Right atrium auricular region (tissue), 2 donors: ENCODE results near the gene SHC2. TPM values are rescaled to one million over a fixed set of nuclear protein-coding genes. Genes with fewer than 3 reads are reported as not detected.

Experiments
- DNase-seq: peaks from one replicate; pipeline ENCODE4 v3.0.0-alpha.2; 2019; ENCODE audit warnings: low spot score
- H3K27ac ChIP-seq, 2 donors: fragments of 200-600 bp; sonication (generic); 1 replicate in 1 of 2; 2 replicates in 1 of 2; pipeline ENCODE4 v1.5.1; 2016 to 2019
- H3K27me3 ChIP-seq, 2 donors: fragments of 200-600 bp; sonication (generic); one replicate each; pipeline versions ENCODE4 v1.5.1 to v1.6.0; 2017 to 2019
- H3K36me3 ChIP-seq: fragments of 200-600 bp; sonication (generic); one replicate; pipeline ENCODE4 v1.5.1; 2016
- H3K4me1 ChIP-seq, 2 donors: fragments of 200-600 bp; sonication (generic); one replicate each; pipeline versions ENCODE4 v1.5.1 to v1.6.0; 2017 to 2019
- H3K4me3 ChIP-seq, 2 donors: fragments of 200-600 bp; sonication (generic); 1 replicate in 1 of 2; 2 replicates in 1 of 2; pipeline ENCODE4 v1.5.1; 2017 to 2019; ENCODE audit warnings: mild to moderate bottlenecking in 1 of 2, moderate library complexity in 1 of 2
- H3K9me3 ChIP-seq, 2 donors: fragments of 200-600 bp; sonication (generic); one replicate each; pipeline ENCODE4 v1.5.1; 2019
- total RNA-seq, 2 donors: library from RNA; depleted of rRNA; stranded (reverse); fragments of >200 nt; gene quantifications; one replicate each; pipeline ENCODE4 v1.1.0, GENCODE V29; 2016
- TF ChIP-seq, protein P1 (sequence below), 2 donors: fragments of 200-600 bp; sonication (generic); IDR thresholded peaks; one replicate each; pipeline ENCODE4 v1.5.1; 2019; ENCODE audit warnings: antibody characterized with exemption in 2 of 2

Gene SHC2
- total RNA-seq, 2 donors from 2014 or later = 9.6 to 26.8 TPM

DNA sequence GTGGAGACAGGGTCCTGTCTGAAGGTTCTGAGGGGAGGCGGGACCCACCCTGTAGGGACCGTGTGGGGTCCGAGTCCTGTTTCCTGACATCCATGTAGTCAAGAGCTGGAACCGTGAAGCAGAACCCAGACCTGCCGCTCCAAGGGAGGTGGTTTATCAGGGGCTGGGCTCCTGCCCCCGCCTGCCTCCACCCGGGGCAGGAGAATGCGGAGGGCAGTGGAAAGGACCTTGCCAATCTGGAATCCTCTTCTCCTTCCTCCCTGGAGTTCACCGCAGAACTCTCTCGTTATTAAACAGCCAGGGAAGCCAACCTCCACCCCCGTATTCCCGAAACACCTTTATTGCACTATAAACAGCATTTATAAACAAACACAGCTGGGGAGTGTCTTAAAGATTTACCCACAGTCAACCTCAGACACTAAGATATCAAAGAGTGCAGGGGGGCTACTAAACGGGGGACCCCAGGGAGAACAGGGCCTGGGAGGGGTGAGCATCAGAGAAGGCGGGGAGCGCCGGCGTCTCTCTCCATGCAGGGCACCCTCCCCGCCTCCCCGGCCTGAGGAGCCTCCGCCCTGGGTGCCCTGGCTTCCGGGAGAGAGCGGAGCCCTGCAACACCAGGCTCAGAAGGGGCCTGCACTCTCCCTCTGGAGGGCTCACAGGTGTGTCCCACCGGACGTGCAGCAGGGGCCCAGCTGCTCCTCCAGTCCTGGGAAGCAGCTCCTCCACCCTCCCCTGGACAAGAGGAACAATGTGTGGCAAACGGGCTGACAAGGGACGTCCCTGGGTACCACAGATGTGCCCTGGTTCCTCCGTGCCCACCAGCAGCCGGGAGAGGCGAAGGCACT, 55.5 kb downstream of the SHC2 start:
- Histone ChIP-seq H3K27me3 (peaks cover 0 to 11% of the 10 kb centered on the region in 2 donors), H3K9me3 (no peaks in the 10 kb centered on the region), H3K27ac (no peak overlapping the region), H3K4me1 (peaks cover 0 to 21% of the 10 kb centered on the region in 2 donors), H3K36me3 (no peaks in the 10 kb centered on the region), H3K4me3 (no peak overlapping the region)
- no peak for DNase-seq
- TF ChIP-seq, protein P1, sequence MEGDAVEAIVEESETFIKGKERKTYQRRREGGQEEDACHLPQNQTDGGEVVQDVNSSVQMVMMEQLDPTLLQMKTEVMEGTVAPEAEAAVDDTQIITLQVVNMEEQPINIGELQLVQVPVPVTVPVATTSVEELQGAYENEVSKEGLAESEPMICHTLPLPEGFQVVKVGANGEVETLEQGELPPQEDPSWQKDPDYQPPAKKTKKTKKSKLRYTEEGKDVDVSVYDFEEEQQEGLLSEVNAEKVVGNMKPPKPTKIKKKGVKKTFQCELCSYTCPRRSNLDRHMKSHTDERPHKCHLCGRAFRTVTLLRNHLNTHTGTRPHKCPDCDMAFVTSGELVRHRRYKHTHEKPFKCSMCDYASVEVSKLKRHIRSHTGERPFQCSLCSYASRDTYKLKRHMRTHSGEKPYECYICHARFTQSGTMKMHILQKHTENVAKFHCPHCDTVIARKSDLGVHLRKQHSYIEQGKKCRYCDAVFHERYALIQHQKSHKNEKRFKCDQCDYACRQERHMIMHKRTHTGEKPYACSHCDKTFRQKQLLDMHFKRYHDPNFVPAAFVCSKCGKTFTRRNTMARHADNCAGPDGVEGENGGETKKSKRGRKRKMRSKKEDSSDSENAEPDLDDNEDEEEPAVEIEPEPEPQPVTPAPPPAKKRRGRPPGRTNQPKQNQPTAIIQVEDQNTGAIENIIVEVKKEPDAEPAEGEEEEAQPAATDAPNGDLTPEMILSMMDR (IDR thresholded peaks at IDR 0.05) = no peak

DNA sequence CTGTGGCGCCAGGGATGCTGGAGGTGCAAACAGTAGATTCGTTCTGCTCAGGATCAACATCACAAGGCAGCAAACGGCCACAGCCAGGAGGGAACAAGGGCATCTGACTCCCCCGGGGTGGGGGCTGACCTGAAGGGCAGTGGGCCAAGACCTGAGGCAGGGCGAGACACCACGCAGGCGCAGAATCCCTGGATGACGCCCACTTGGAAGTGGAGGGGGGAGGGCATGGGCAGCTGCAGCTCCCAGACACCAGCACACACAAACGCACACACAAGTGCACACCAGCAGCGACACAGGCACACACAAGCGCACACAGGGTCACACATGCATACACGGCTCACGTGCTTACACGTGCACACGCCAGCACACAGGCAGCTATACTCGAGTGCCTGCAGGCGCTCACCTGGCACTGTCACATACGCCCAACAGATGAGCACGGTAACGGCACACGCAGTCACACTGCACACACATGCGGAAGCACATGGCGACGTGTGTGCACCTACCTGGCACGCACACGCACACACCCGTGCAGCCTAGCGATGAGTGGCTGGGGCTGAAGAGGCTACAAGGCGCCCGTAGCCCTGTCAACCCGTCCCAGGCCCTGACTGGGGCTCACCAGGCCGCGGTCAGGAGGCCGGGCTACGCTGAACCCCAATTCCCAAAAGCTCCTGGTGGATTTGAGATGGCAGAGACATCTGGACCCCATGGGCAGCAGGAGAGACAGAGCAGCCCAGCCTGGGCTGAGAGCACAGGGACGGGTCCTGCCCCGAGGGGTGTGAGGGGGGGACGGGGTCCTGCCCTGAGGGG, 57.4 kb downstream of the SHC2 start:
- no peaks in the 10 kb centered on the region for H3K9me3 ChIP-seq
- H3K4me3 ChIP-seq = no peak overlapping the region
- peaks cover 0 to 7% of the 10 kb centered on the region in 2 donors for H3K27me3 ChIP-seq
- no peaks in the 10 kb centered on the region for H3K36me3 ChIP-seq
- no peak for DNase-seq
- H3K4me1 ChIP-seq = peaks cover 0 to 5% of the 10 kb centered on the region in 2 donors
- TF ChIP-seq, protein P1 (IDR thresholded peaks at IDR 0.05) = no peak
- H3K27ac ChIP-seq = no peak overlapping the region

DNA sequence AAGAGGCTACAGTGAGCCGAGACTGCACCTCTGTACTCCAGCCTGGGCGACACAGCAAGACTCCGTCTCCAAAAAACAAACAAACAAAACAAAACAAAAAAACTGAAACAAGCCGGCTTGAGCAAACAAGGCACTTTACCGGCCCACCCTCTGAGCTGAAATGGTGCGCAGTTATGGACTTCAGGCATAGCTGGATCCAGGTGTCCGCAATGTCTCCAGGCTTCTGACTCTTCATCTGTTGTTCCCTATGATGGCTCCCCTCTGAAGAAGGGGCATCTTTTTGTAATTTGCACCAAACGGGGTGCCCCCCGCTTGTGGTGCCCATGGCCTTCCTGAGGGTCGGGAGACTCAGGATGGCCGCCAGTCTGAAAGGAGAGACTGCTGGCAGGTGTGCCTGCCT, 58.0 kb downstream of the SHC2 start:
- H3K27me3 ChIP-seq = peaks cover 0 to 2% of the 10 kb centered on the region in 2 donors
- TF ChIP-seq, protein P1 (IDR thresholded peaks at IDR 0.05) = no peak

GRCh38 chr19:401866-402511, 58.8 kb downstream of the SHC2 start:
- Histone ChIP-seq H3K36me3 (no peaks in the 10 kb centered on the region), H3K27me3 (no peaks in the 10 kb centered on the region), H3K4me3 (no peak overlapping the region), H3K9me3 (no peaks in the 10 kb centered on the region), H3K4me1 (no peaks in the 10 kb centered on the region), H3K27ac (no peak overlapping the region)
- DNase-seq = no peak
- TF ChIP-seq, protein P1 (IDR thresholded peaks at IDR 0.05) = no peak

More for the DNA sequence above, 58.0 kb downstream of the SHC2 start:
- no peak overlapping the region for H3K27ac ChIP-seq
- DNase-seq = no peak
- no peaks in the 10 kb centered on the region for H3K9me3 ChIP-seq
- no peaks in the 10 kb centered on the region for H3K4me1 ChIP-seq
- H3K4me3 ChIP-seq = no peak overlapping the region
- no peaks in the 10 kb centered on the region for H3K36me3 ChIP-seq

GRCh38 chr19:400976-401865, 59.6 kb downstream of the SHC2 start:
- Histone ChIP-seq H3K36me3 (no peaks in the 10 kb centered on the region), H3K27ac (no peak overlapping the region), H3K9me3 (no peaks in the 10 kb centered on the region), H3K4me1 (no peaks in the 10 kb centered on the region), H3K4me3 (no peak overlapping the region), H3K27me3 (no peaks in the 10 kb centered on the region)
- DNase-seq = no peak
- TF ChIP-seq, protein P1 (IDR thresholded peaks at IDR 0.05) = no peak
